Activated CD4-positive, alpha-beta T cell treated with anti-CD3 and anti-CD28 coated beads, Interleukin-2, amount 10 ng/mL, durations not matched to agents 7 days and 5 days (primary cell): Measurements from ENCODE around the gene GSC2. TPM values are rescaled to one million over a fixed set of nuclear protein-coding genes. Genes with fewer than 3 reads are reported as not detected.
A peak's percentile ranks its signal among the peaks of the same experiment; 100 is the strongest.

Source experiments
- CTCF ChIA-PET: fragments of 350-600 bp; sonication (Branson Sonifier 250); formaldehyde crosslinking; loops from one replicate; lab custom pipeline; 2021; ENCODE audit warnings: antibody characterized with exemption; lab: Charles Lee
- POLR2A ChIA-PET: fragments of 350-600 bp; sonication (Branson Sonifier 250); formaldehyde crosslinking; loops from one replicate; lab custom pipeline; 2021; ENCODE audit warnings: antibody characterized with exemption; lab: Charles Lee
- DNase-seq: peaks from one replicate; pipeline ENCODE4 v3.0.0-alpha.2; 2020
- H3K27ac Mint-ChIP-seq: one replicate; pipeline ENCODE4 v1.8.0; 2021; ENCODE audit warnings: mild to moderate bottlenecking, moderate library complexity, mixed read lengths
- H3K27me3 Mint-ChIP-seq: one replicate; pipeline ENCODE4 v1.8.0; 2021; ENCODE audit warnings: mixed read lengths
- H3K36me3 Mint-ChIP-seq: one replicate; pipeline ENCODE4 v1.8.0; 2021; ENCODE audit warnings: low read depth, mixed read lengths
- H3K4me1 Mint-ChIP-seq: one replicate; pipeline ENCODE4 v1.8.0; 2021; ENCODE audit warnings: mixed read lengths
- H3K4me3 Mint-ChIP-seq: one replicate; pipeline ENCODE4 v1.8.0; 2021; ENCODE audit warnings: mild to moderate bottlenecking, moderate library complexity, mixed read lengths
- H3K9me3 Mint-ChIP-seq: one replicate; pipeline ENCODE4 v1.8.0; 2021; ENCODE audit warnings: mixed read lengths
- total RNA-seq, 2 experiments: library from RNA; stranded (reverse); gene quantifications; one replicate each; pipeline ENCODE4 v1.2.3, GENCODE V29; 2021

The GSC2 gene
- total RNA-seq, 2 experiments from 2014 or later, result not detected

GRCh38 chr22:19113429-19113828 lies 36.7 kb downstream of the GSC2 start:
- H3K36me3 Mint-ChIP-seq, result peaks cover 12% of the 10 kb centered on the region
- H3K4me1 Mint-ChIP-seq, result peaks cover 68% of the 10 kb centered on the region
- POLR2A ChIA-PET, result no interaction called here
- no peaks in the 10 kb centered on the region for H3K9me3 Mint-ChIP-seq
- no peak overlapping the region for H3K27ac Mint-ChIP-seq
- CTCF ChIA-PET, result interaction anchor here (2.1 kb wide), 1 partner anchor 9 kb away, joined by 6 read pairs; no protein-coding TSS in a partner anchor
- H3K27me3 Mint-ChIP-seq, result no peaks in the 10 kb centered on the region
- no peak for DNase-seq
- no peak overlapping the region for H3K4me3 Mint-ChIP-seq

GRCh38 chr22:19111584-19111983 lies 38.5 kb downstream of the GSC2 start:
- ChIA-PET CTCF (interaction anchor here (0.9 to 1.4 kb wide), 3 partner anchors 10 to 33 kb away, joined by 3 to 6 read pairs (median 4); partner anchors contain the start of genes DGCR2 and ESS2), POLR2A (no interaction called here)
- peak overlapping the region; percentile 73 for H3K27ac Mint-ChIP-seq
- peaks cover 70% of the 10 kb centered on the region for H3K4me1 Mint-ChIP-seq
- H3K4me3 Mint-ChIP-seq, result no peak overlapping the region
- H3K9me3 Mint-ChIP-seq, result no peaks in the 10 kb centered on the region
- H3K36me3 Mint-ChIP-seq, result peaks cover 18% of the 10 kb centered on the region
- H3K27me3 Mint-ChIP-seq, result no peaks in the 10 kb centered on the region
- no peak for DNase-seq

- DNase-seq, result no peak
- Mint-ChIP-seq H3K4me3 (no peak overlapping the region), H3K36me3 (peaks cover 21% of the 10 kb centered on the region), H3K4me1 (peaks cover 70% of the 10 kb centered on the region), H3K27me3 (no peaks in the 10 kb centered on the region), H3K9me3 (no peaks in the 10 kb centered on the region), H3K27ac (peak overlapping the region; percentile 73)
- ChIA-PET CTCF (interaction anchor here (1.3 to 1.4 kb wide), 2 partner anchors 11 to 34 kb away, joined by 4 to 6 read pairs; partner anchors contain the start of genes DGCR2 and ESS2), POLR2A (no interaction called here)
These were observed 39.0 kb downstream of the GSC2 start for GRCh38 chr22:19111140-19111539.

- peak overlapping the region; percentile 73 for H3K27ac Mint-ChIP-seq
These were observed 39.4 kb downstream of the GSC2 start for GRCh38 chr22:19110646-19111045.

GRCh38 chr22:19110064-19110458 lies 40.0 kb downstream of the GSC2 start:
- Mint-ChIP-seq H3K4me3 (peak overlapping the region; percentile 60), H3K27me3 (no peaks in the 10 kb centered on the region), H3K36me3 (peaks cover 20% of the 10 kb centered on the region), H3K9me3 (no peaks in the 10 kb centered on the region), H3K4me1 (peaks cover 66% of the 10 kb centered on the region), H3K27ac (peak overlapping the region; percentile 93)
- DNase-seq, result no peak
- CTCF ChIA-PET, result no interaction called here
- POLR2A ChIA-PET, result no interaction called here

More at GRCh38 chr22:19110646-19111045, 39.4 kb downstream of the GSC2 start:
- POLR2A ChIA-PET, result no interaction called here
- H3K36me3 Mint-ChIP-seq, result peaks cover 20% of the 10 kb centered on the region
- H3K4me1 Mint-ChIP-seq, result peaks cover 70% of the 10 kb centered on the region
- CTCF ChIA-PET, result interaction anchor here (1.3 to 1.4 kb wide), 2 partner anchors 11 to 34 kb away, joined by 4 to 6 read pairs; partner anchors contain the start of genes DGCR2 and ESS2
- H3K4me3 Mint-ChIP-seq, result no peak overlapping the region
- no peaks in the 10 kb centered on the region for H3K9me3 Mint-ChIP-seq
- H3K27me3 Mint-ChIP-seq, result no peaks in the 10 kb centered on the region
- DNase-seq, result no peak

DNA sequence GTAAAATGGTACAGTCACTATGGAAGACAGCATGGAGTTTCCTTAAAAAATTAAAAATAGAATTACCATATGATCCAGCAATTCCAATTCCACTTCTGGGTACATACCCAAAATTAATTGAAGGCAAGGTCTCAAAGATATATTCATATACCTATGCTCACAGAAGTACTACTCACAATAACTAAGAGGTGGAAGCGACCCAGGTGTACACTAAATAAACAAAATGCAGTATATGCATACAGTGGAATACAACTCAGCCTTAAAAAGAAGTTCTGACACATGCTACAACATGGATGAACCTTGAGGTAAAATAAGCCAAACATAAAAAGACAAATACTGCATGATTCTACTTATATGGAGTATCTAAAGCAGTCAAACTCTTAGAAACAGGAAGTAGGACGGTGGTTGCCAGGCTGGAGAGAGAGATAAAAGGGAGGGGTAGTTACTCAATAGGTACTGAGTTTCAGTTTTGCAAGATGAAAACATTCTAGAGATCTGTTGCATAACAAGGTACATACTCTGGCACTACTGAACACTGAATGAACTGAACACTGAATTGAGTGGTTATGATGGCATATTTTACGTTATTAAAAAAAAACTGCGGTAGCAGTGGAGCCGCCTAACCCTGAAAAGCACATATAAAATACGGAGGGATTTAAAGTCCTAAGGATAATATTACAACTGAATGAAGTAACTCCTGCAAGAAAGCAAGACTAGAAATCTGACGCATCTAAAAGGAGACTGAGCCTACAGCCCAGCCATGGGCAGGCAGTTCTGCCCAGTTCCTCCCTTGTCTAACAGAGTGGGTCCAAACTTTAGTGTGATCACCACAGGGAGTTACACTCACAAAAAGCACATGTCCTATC lies 40.7 kb downstream of the GSC2 start:
- H3K27ac Mint-ChIP-seq, result peak overlapping the region; percentile 93
- ChIA-PET CTCF (no interaction called here), POLR2A (no interaction called here)
- peaks cover 20% of the 10 kb centered on the region for H3K36me3 Mint-ChIP-seq
- peak overlapping the region; percentile 60 for H3K4me3 Mint-ChIP-seq
- peak; percentile 76 for DNase-seq
- H3K27me3 Mint-ChIP-seq, result no peaks in the 10 kb centered on the region
- no peaks in the 10 kb centered on the region for H3K9me3 Mint-ChIP-seq
- peaks cover 61% of the 10 kb centered on the region for H3K4me1 Mint-ChIP-seq

GRCh38 chr22:19108807-19109197 lies 41.3 kb downstream of the GSC2 start:
- ChIA-PET CTCF (no interaction called here), POLR2A (no interaction called here)
- no peak overlapping the region for H3K4me3 Mint-ChIP-seq

GRCh38 chr22:19107730-19108074 lies 42.4 kb downstream of the GSC2 start:
- H3K4me3 Mint-ChIP-seq, result no peak overlapping the region

More at GRCh38 chr22:19108807-19109197, 41.3 kb downstream of the GSC2 start:
- H3K4me1 Mint-ChIP-seq, result peaks cover 63% of the 10 kb centered on the region
- peak overlapping the region; percentile 93 for H3K27ac Mint-ChIP-seq
- no peaks in the 10 kb centered on the region for H3K27me3 Mint-ChIP-seq
- H3K9me3 Mint-ChIP-seq, result no peaks in the 10 kb centered on the region
- DNase-seq, result no peak
- H3K36me3 Mint-ChIP-seq, result peaks cover 20% of the 10 kb centered on the region

GRCh38 chr22:19106886-19107729 lies 43.0 kb downstream of the GSC2 start:
- H3K4me3 Mint-ChIP-seq, result no peak overlapping the region
- H3K4me1 Mint-ChIP-seq, result peaks cover 57% of the 10 kb centered on the region
- H3K36me3 Mint-ChIP-seq, result peaks cover 20% of the 10 kb centered on the region
- ChIA-PET CTCF (no interaction called here), POLR2A (no interaction called here)
- peak overlapping the region; percentile 71 for H3K27ac Mint-ChIP-seq
- DNase-seq, result no peak
- H3K9me3 Mint-ChIP-seq, result no peaks in the 10 kb centered on the region
- H3K27me3 Mint-ChIP-seq, result no peaks in the 10 kb centered on the region

More at GRCh38 chr22:19107730-19108074, 42.4 kb downstream of the GSC2 start:
- H3K9me3 Mint-ChIP-seq, result no peaks in the 10 kb centered on the region
- POLR2A ChIA-PET, result no interaction called here
- CTCF ChIA-PET, result no interaction called here
- peak overlapping the region; percentile 71 for H3K27ac Mint-ChIP-seq
- H3K36me3 Mint-ChIP-seq, result peaks cover 20% of the 10 kb centered on the region
- DNase-seq, result no peak
- peaks cover 61% of the 10 kb centered on the region for H3K4me1 Mint-ChIP-seq
- no peaks in the 10 kb centered on the region for H3K27me3 Mint-ChIP-seq

- Mint-ChIP-seq H3K9me3 (no peaks in the 10 kb centered on the region), H3K36me3 (peaks cover 16% of the 10 kb centered on the region), H3K27me3 (no peaks in the 10 kb centered on the region), H3K27ac (peak overlapping the region; percentile 71), H3K4me3 (no peak overlapping the region), H3K4me1 (peaks cover 53% of the 10 kb centered on the region)
- peak; percentile 67 for DNase-seq
- CTCF ChIA-PET, result interaction anchor here (1.1 kb wide), 1 partner anchor 10 kb away, joined by 3 read pairs; no protein-coding TSS in a partner anchor
- POLR2A ChIA-PET, result interaction anchor here (0.5 kb wide), 1 partner anchor 11 kb away, joined by 3 read pairs; no protein-coding TSS in a partner anchor
These were observed 44.0 kb downstream of the GSC2 start for GRCh38 chr22:19105867-19106802.

DNA sequence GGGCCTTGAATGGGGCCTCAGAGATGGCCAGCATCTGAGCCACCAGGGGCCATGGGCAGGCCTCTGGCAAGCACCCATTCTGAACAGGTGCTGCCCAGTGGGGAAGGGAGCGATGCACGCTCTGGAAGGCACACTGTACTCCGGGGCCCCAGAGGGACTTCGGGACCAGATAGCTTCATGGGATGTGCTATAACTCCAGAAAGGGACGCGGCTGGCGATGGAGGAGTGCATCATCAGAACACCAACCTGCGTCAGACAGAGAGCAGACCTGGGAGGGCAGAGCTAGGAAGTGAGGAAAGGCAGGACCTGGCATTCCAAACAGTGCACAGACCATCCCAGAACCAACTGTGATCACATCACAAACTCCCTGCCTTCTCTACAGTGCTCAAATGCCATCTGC lies 44.6 kb downstream of the GSC2 start:
- Mint-ChIP-seq H3K9me3 (no peaks in the 10 kb centered on the region), H3K27ac (peak overlapping the region; percentile 66), H3K4me3 (no peak overlapping the region), H3K4me1 (peaks cover 47% of the 10 kb centered on the region), H3K27me3 (no peaks in the 10 kb centered on the region), H3K36me3 (peaks cover 16% of the 10 kb centered on the region)
- CTCF ChIA-PET, result interaction anchor here (1.1 kb wide), 1 partner anchor 11 kb away, joined by 3 read pairs; no protein-coding TSS in a partner anchor
- POLR2A ChIA-PET, result no interaction called here
- no peak for DNase-seq
